K562 (cell line): ENCODE results near the gene GNA14.

Experiments used
- BACH1 ChIP-seq: fragments of 200-800 bp; sonication (Bioruptor generic); IDR thresholded peaks from 2 replicates; pipeline ENCODE4 v1.6.1; 2016; ENCODE audit warnings: missing genetic modification characterization, missing compliant biosample characterization
- TF ChIP-seq, protein P1 (sequence below): sonication (generic); formaldehyde crosslinking; IDR thresholded peaks from 2 replicates; pipeline ENCODE4 v1.5.0; 2020; ENCODE audit warnings: missing genetic modification reagents

GRCh38 chr9:77471572-77471971, 176.6 kb downstream of the GNA14 start:
- TF ChIP-seq, protein P1, sequence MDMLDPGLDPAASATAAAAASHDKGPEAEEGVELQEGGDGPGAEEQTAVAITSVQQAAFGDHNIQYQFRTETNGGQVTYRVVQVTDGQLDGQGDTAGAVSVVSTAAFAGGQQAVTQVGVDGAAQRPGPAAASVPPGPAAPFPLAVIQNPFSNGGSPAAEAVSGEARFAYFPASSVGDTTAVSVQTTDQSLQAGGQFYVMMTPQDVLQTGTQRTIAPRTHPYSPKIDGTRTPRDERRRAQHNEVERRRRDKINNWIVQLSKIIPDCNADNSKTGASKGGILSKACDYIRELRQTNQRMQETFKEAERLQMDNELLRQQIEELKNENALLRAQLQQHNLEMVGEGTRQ: no peak
- no peak for TF ChIP-seq BACH1
